CD4-positive, alpha-beta memory T cell (primary cell): ENCODE data around the gene STAC2. TPM values are rescaled to one million over a fixed set of nuclear protein-coding genes. Genes with fewer than 3 reads are reported as not detected.
"Not testable (repeated sequence)": the region's sequence is repeated elsewhere in the genome, so short reads cannot be mapped to it uniquely, and the experiment has no call there.

Source experiments
- CTCF ChIA-PET: fragments of 350-600 bp; sonication (Branson Sonifier 250); formaldehyde crosslinking; loops from one replicate; lab custom pipeline; 2021; ENCODE audit warnings: inconsistent platforms; ENCODE audit not compliant: partially characterized antibody; lab: Charles Lee
- POLR2A ChIA-PET: fragments of 350-600 bp; sonication (Branson Sonifier 250); formaldehyde crosslinking; loops from one replicate; lab custom pipeline; 2021; ENCODE audit not compliant: partially characterized antibody; lab: Charles Lee
- DNase-seq, 5 donors: peaks; one replicate each; pipeline versions ENCODE4 v3.0.0 to v3.0.0-alpha.2; 2020 to 2022; ENCODE audit warnings: mixed read lengths in 1 of 5
- H3K27ac ChIP-seq: one replicate; pipeline ENCODE4 v1.7.0; 2013; ENCODE audit warnings: low read depth, low read length
- H3K27me3 ChIP-seq: 2 replicates; pipeline ENCODE4 v1.7.0; 2013; ENCODE audit warnings: mild to moderate bottlenecking, low read length, moderate library complexity; ENCODE audit not compliant: insufficient read depth
- H3K36me3 ChIP-seq: 2 replicates; pipeline ENCODE4 v1.7.0; 2013; ENCODE audit warnings: mild to moderate bottlenecking, low read length, moderate library complexity; ENCODE audit not compliant: insufficient read depth
- H3K4me1 ChIP-seq: 2 replicates; pipeline ENCODE4 v1.7.0; 2013; ENCODE audit warnings: mild to moderate bottlenecking, low read length, moderate library complexity; ENCODE audit not compliant: insufficient read depth
- H3K4me3 ChIP-seq, 2 donors: one replicate each; pipeline ENCODE4 v1.7.0; 2013; ENCODE audit warnings: low read length in 2 of 2, mild to moderate bottlenecking in 1 of 2
- H3K9me3 ChIP-seq, 2 donors: one replicate each; pipeline ENCODE4 v1.7.0; 2013; ENCODE audit warnings: low read length in 2 of 2, control low read depth in 1 of 2; ENCODE audit not compliant: control insufficient read depth in 1 of 2
- H3K27ac Mint-ChIP-seq, 7 donors: one replicate each; pipeline ENCODE4 v1.8.0; 2020 to 2021; ENCODE audit warnings: mixed read lengths in 7 of 7, mild to moderate bottlenecking in 6 of 7, inconsistent platforms in 3 of 7, moderate library complexity in 3 of 7
- H3K27me3 Mint-ChIP-seq, 2 donors: one replicate each; pipeline ENCODE4 v1.8.0; 2020 to 2021; ENCODE audit warnings: mixed read lengths in 2 of 2
- H3K36me3 Mint-ChIP-seq, 2 donors: one replicate each; pipeline ENCODE4 v1.8.0; 2020 to 2021; ENCODE audit warnings: mixed read lengths in 2 of 2, inconsistent platforms in 1 of 2, mild to moderate bottlenecking in 1 of 2
- H3K4me1 Mint-ChIP-seq, 4 donors: one replicate each; pipeline ENCODE4 v1.8.0; 2020 to 2021; ENCODE audit warnings: mixed read lengths in 4 of 4, mild to moderate bottlenecking in 1 of 4
- H3K4me3 Mint-ChIP-seq, 8 donors: one replicate each; pipeline ENCODE4 v1.8.0; 2020 to 2021; ENCODE audit warnings: mixed read lengths in 8 of 8, mild to moderate bottlenecking in 7 of 8, moderate library complexity in 6 of 8, inconsistent platforms in 3 of 8
- H3K9me3 Mint-ChIP-seq, 8 donors: one replicate each; pipeline ENCODE4 v1.8.0; 2020 to 2021; ENCODE audit warnings: mixed read lengths in 8 of 8, mild to moderate bottlenecking in 5 of 8, inconsistent platforms in 3 of 8, moderate library complexity in 1 of 8
- intact Hi-C: fragments of 100-400 bp; cut with micrococcal nuclease; formaldehyde crosslinking; loops from one replicate; pipeline ENCODE4 v1.15.1; 2023
- polyA plus RNA-seq, 2 donors: library from polyadenylated mRNA; unstranded; fragments of 300-500 nt; fragmentation: Illumina TruSeq; gene quantifications; one replicate each; pipeline ENCODE4 v1.2.3, GENCODE V29; 2021
- total RNA-seq, 2 experiments: library from RNA; stranded (reverse); gene quantifications; one replicate each; pipeline ENCODE4 v1.2.3, GENCODE V29; 2021

Gene STAC2
- total and polyA plus RNA-seq, 4 experiments from 2014 or later = not detected

DNA sequence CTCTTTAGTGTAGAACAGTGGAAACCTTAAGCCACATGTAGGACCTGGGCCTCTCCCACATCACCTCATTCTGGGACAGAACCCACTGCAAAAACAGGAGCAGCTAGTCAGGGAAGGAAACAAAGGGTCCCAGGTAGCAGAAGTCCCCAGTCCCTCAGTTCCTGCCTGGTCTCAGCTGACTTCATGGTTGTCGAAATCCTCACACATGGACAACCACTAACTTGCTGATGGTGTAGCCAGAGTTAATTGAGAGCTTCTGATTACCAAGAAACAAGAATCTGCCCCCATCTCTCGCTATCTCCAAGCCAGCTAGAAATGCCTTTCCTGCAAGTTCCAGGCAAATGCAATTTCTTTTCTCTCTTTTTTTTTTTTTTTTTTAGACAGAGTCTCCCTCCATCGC, 56.2 kb downstream of the STAC2 start:
- POLR2A ChIA-PET = interaction anchor here (2.5 kb wide), 1 partner anchor 15 kb away, joined by 7 read pairs; no protein-coding TSS in a partner anchor
- Mint-ChIP-seq H3K27me3 (peaks cover 13 to 16% of the 10 kb centered on the region in 2 donors), H3K9me3 (peaks cover 0 to 2% (median 0%) of the 10 kb centered on the region in 8 donors), H3K4me1 (peaks cover 11 to 39% (median 24%) of the 10 kb centered on the region in 4 donors), H3K36me3 (no peaks in the 10 kb centered on the region), H3K27ac (no peak overlapping the region), H3K4me3 (no peak overlapping the region)
- no peak overlapping the region for H3K4me3 ChIP-seq
- H3K4me1 ChIP-seq = peaks cover 20% of the 10 kb centered on the region
- no peak for DNase-seq
- intact Hi-C loops = no loop called here
- CTCF ChIA-PET = interaction anchor here (0.7 to 3.0 kb wide), 7 partner anchors 16 to 1713 kb away, joined by 3 to 22 read pairs (median 4); no protein-coding TSS in a partner anchor
- H3K27ac ChIP-seq = no peak overlapping the region
- no peaks in the 10 kb centered on the region for H3K36me3 ChIP-seq
- H3K9me3 ChIP-seq = no peaks in the 10 kb centered on the region
- H3K27me3 ChIP-seq = no peaks in the 10 kb centered on the region

DNA sequence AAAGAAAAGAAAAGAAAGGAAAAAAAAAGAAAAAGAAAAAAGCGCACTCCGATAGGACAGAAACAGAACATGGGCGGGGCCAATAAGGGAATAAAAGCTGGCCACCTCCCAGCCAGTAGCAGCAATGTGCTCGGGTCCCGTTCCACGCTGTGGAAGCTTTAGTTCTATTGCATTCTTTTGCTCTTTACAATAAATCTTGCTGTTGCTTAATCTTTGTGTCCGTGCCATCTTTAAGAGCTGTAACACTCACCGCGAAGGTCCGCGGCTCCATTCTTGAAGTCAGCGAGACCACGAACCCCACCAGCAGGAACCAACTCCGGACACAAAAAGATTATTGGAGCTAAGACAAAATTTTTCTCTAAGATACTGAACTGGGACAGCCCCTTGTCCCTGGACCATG, 56.6 kb downstream of the STAC2 start:
- H3K4me1 Mint-ChIP-seq = peaks cover 12 to 42% (median 25%) of the 10 kb centered on the region in 4 donors
- DNase-seq = no peak
- H3K36me3 Mint-ChIP-seq = no peaks in the 10 kb centered on the region
- Histone ChIP-seq H3K27ac (no peak overlapping the region), H3K4me3 (no peak overlapping the region), H3K27me3 (no peaks in the 10 kb centered on the region), H3K4me1 (peaks cover 24% of the 10 kb centered on the region), H3K9me3 (no peaks in the 10 kb centered on the region), H3K36me3 (no peaks in the 10 kb centered on the region)
- ChIA-PET CTCF (interaction anchor here (0.7 to 3.0 kb wide), 6 partner anchors 16 to 1712 kb away, joined by 3 to 22 read pairs (median 4); no protein-coding TSS in a partner anchor), POLR2A (interaction anchor here (2.5 kb wide), 1 partner anchor 15 kb away, joined by 7 read pairs; no protein-coding TSS in a partner anchor)
- H3K27me3 Mint-ChIP-seq = peaks cover 13 to 17% of the 10 kb centered on the region in 2 donors
- intact Hi-C loops = no loop called here
- H3K4me3 Mint-ChIP-seq = no peak overlapping the region
- peaks cover 0 to 2% (median 0%) of the 10 kb centered on the region in 8 donors for H3K9me3 Mint-ChIP-seq
- H3K27ac Mint-ChIP-seq = peak overlapping the region in 1 of 7 donors; percentile 37

DNA sequence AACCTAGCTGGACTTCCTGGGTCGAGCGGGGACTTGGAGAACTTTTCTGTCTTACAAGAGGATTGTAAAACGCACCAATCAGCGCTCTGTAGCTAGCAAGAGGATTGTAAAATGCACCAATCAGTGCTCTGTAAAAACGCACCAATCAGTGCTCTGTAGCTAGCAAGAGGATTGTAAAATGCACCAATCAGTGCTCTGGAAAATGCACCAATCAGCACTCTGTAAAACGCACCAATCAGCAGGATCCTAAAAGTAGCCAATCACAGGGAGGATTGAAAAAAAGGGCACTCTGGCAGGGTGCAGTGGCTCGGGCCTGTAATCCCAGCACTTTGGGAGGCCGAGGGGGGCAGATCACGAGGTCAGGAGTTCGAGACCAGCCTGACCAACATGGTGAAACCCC, 57.2 kb downstream of the STAC2 start:
- H3K27ac Mint-ChIP-seq, H3K27me3 ChIP-seq, H3K4me3 ChIP-seq, intact Hi-C loops, H3K4me3 Mint-ChIP-seq, H3K9me3 ChIP-seq, DNase-seq, H3K27ac ChIP-seq, H3K36me3 Mint-ChIP-seq, H3K36me3 ChIP-seq, H3K9me3 Mint-ChIP-seq: not testable (repeated sequence)
- Mint-ChIP-seq H3K27me3 (peaks cover 14 to 17% of the 10 kb centered on the region in 2 donors), H3K4me1 (peaks cover 12 to 39% (median 24%) of the 10 kb centered on the region in 4 donors)
- POLR2A ChIA-PET = interaction anchor here (2.5 kb wide), 1 partner anchor 14 kb away, joined by 7 read pairs; no protein-coding TSS in a partner anchor
- CTCF ChIA-PET = interaction anchor here (0.7 to 5.7 kb wide), 4 partner anchors 15 to 585 kb away, joined by 4 to 69 read pairs (median 14); no protein-coding TSS in a partner anchor
- H3K4me1 ChIP-seq = peaks cover 24% of the 10 kb centered on the region

DNA sequence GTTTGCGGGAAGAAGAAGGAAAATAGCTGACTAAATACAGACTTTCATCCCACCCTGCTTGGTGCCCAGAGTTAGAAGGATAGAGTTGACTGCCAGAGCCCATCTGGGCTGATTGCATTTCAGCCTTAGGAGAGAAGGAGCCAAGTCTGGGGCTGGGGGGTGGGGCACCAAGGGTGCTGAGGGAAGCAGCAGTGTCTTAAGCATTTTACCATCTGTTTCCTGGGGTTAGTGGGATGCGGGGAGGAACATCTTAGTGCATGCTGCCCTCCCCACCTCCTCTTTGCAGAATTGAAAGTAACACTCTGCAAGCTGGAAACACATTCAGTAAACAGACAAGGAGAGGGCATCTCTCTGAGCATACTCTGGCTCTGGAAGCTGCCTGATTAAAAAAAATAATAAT, 58.3 kb downstream of the STAC2 start:
- no peaks in the 10 kb centered on the region for H3K27me3 ChIP-seq
- H3K4me1 ChIP-seq = peaks cover 24% of the 10 kb centered on the region
- no peaks in the 10 kb centered on the region for H3K36me3 Mint-ChIP-seq
- peaks cover 14 to 17% of the 10 kb centered on the region in 2 donors for H3K27me3 Mint-ChIP-seq
- H3K4me3 ChIP-seq = no peak overlapping the region
- H3K4me3 Mint-ChIP-seq = peak overlapping the region in 3 of 8 donors; percentile 21 to 61 (median 40)
- H3K9me3 ChIP-seq = no peaks in the 10 kb centered on the region
- ChIA-PET POLR2A (interaction anchor here (2.5 kb wide), 1 partner anchor 13 kb away, joined by 7 read pairs; no protein-coding TSS in a partner anchor), CTCF (interaction anchor here (0.9 to 7.3 kb wide), 6 partner anchors 8 to 200 kb away, joined by 3 to 106 read pairs (median 33); partner anchors contain the start of gene FBXO47)
- H3K27ac Mint-ChIP-seq = peak overlapping the region in 1 of 7 donors; percentile 10
- intact Hi-C loops = no loop called here
- peaks cover 12 to 35% (median 17%) of the 10 kb centered on the region in 4 donors for H3K4me1 Mint-ChIP-seq
- H3K27ac ChIP-seq = no peak overlapping the region
- peaks cover 0 to 2% (median 0%) of the 10 kb centered on the region in 8 donors for H3K9me3 Mint-ChIP-seq
- DNase-seq = no peak
- no peaks in the 10 kb centered on the region for H3K36me3 ChIP-seq

DNA sequence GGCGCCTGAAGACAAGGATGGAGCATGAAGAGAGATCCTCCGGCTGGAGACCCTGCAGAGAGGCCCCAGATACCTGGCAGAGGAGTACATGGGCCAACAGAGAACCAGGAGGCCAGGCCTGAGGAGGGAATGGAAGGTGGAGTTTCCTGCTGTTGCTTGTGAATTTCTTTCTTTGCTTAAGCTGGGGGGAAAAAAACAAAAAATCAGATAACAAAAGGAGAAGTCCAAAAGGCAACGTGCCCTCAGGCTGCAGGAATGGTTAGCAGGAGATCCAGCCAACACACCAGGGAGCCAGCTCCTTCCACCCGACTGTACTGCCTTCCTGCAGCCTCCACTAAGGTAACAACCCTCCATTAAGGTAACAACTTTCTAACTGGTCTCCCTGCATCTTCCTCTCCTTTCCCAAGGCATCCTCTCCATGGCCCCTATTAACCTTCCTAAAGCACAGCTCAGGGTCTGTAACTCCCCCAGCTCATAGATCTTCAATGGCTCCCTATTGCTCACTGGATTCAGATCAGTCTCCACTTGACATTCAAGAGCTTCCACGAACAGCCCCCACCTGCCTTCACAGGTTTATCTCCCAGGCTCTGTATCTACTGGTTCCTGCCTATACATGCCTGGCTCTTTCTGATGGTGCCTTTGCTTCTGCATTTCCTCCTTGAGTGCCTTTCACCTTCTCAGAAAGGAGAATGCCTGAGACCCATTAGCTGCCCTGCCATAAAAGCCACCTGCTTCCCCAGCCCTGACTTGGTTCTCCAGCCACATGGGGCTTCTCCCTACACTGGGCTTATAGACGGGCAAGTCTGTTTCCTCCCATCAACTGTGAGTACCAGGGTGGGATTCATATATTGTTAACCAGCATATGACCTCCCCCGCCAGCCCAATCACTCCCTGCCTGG, 59.1 kb downstream of the STAC2 start:
- Histone ChIP-seq H3K27me3 (no peaks in the 10 kb centered on the region), H3K36me3 (no peaks in the 10 kb centered on the region), H3K27ac (no peak overlapping the region), H3K4me3 (no peak overlapping the region), H3K4me1 (peaks cover 24% of the 10 kb centered on the region), H3K9me3 (no peaks in the 10 kb centered on the region)
- peaks cover 0 to 2% (median 0%) of the 10 kb centered on the region in 8 donors for H3K9me3 Mint-ChIP-seq
- no peak for DNase-seq
- H3K27me3 Mint-ChIP-seq = peaks cover 14 to 17% of the 10 kb centered on the region in 2 donors
- H3K4me3 Mint-ChIP-seq = peak overlapping the region in 4 of 8 donors; percentile 38 to 72 (median 56)
- CTCF ChIA-PET = interaction anchor here (0.7 to 7.3 kb wide), 7 partner anchors 9 to 200 kb away, joined by 3 to 106 read pairs (median 22); partner anchors contain the start of gene FBXO47
- intact Hi-C loops = no loop called here
- peaks cover 8 to 29% (median 16%) of the 10 kb centered on the region in 4 donors for H3K4me1 Mint-ChIP-seq
- H3K36me3 Mint-ChIP-seq = no peaks in the 10 kb centered on the region
- POLR2A ChIA-PET = interaction anchor here (3.5 kb wide), 1 partner anchor 13 kb away, joined by 35 read pairs; no protein-coding TSS in a partner anchor
- peak overlapping the region in 3 of 7 donors; percentile 10 to 78 (median 12) for H3K27ac Mint-ChIP-seq

DNA sequence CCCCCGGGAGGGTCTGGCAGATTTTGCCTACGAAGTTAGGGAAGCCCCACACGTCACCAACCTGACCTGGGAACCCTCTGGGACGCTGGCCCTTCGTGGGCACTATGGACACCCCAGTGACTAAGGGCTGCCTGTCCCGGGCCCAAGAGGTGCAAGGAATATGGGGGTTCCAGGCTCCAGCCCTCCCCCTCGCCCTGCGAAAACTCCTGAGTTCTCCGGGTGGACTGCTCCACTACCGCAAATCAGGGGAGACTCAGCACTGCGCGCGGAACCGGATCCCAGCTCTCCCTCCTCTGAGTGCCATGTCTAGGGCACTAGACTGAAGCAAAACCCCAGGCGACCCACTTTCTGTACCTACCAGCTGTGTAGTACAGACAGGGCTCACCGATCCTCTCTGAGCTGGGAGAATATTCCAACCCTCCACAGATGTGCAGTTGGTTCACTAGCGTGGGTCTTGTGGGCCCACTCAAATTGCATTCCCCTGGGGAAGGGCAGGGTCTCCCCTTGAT, 59.9 kb downstream of the STAC2 start, which contains the start of gene ARL5C:
ARL5C (minus strand) TSS at position 321 of the 509 bp plus-strand sequence. CDS start 401 bp downstream, outside the sequence.
- CTCF ChIA-PET = interaction anchor here (1.2 to 7.3 kb wide), 10 partner anchors 10 to 242 kb away, joined by 4 to 106 read pairs (median 26); partner anchors contain the start of gene PLXDC1
- DNase-seq = no peak
- Histone ChIP-seq H3K4me1 (peaks cover 24% of the 10 kb centered on the region), H3K36me3 (no peaks in the 10 kb centered on the region), H3K9me3 (no peaks in the 10 kb centered on the region), H3K27me3 (no peaks in the 10 kb centered on the region), H3K27ac (peak within 1 kb of the TSS; percentile 28), H3K4me3 (peak within 1 kb of the TSS; percentile 61)
- Mint-ChIP-seq H3K4me1 (peaks cover 8 to 29% (median 16%) of the 10 kb centered on the region in 4 donors), H3K4me3 (peak within 1 kb of the TSS; percentile 86 to 96 (median 90)), H3K9me3 (peaks cover 0 to 2% (median 0%) of the 10 kb centered on the region in 8 donors), H3K36me3 (no peaks in the 10 kb centered on the region), H3K27ac (peak within 1 kb of the TSS in 2 of 7 donors; percentile 12 to 78), H3K27me3 (peaks cover 14 to 17% of the 10 kb centered on the region in 2 donors)
- POLR2A ChIA-PET = interaction anchor here (0.6 to 3.5 kb wide), 3 partner anchors 9 to 34 kb away, joined by 3 to 35 read pairs (median 8); partner anchors contain the start of gene RPL19
- intact Hi-C loops = no loop called here
